OCI-LY1 (cell line): ENCODE data around the gene ZNF735.

ENCODE experiments used
- EZH2 ChIP-seq: fragments of 200-600 bp; sonication (generic), shearing (Covaris generic); IDR thresholded peaks from 2 replicates; pipeline ENCODE4 v1.8.0; 2017; ENCODE audit warnings: borderline replicate concordance, mixed run types, mild to moderate bottlenecking, antibody characterized with exemption, low read length, moderate library complexity, mixed read lengths
- TF ChIP-seq, protein P1 (sequence below): fragments of 200-600 bp; sonication (generic), shearing (Covaris generic); IDR thresholded peaks from 2 replicates; pipeline ENCODE4 v1.5.1; 2017; ENCODE audit warnings: mild to moderate bottlenecking, antibody characterized with exemption, low read length, moderate library complexity, mixed read lengths

DNA sequence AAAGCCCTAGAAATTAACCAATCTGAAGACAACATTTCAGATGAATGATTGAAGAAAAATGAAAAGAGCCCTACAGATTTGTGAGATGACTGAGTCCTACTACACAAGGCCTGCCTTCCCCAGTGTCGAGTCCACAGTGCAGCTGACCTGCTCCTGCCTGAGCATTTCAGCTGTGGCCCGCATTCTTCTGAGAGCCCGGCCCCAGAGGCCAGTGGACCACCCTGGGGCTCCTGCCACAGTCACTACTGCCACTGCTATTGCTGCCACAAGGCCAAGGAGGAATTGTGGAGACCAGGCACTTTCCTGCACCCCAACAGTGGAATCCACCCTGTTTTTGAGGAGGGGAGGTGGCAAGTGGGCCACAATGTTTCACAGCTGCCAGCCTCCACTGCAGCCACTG, 19.6 kb upstream of the ZNF735 start:
- TF ChIP-seq, protein P1, sequence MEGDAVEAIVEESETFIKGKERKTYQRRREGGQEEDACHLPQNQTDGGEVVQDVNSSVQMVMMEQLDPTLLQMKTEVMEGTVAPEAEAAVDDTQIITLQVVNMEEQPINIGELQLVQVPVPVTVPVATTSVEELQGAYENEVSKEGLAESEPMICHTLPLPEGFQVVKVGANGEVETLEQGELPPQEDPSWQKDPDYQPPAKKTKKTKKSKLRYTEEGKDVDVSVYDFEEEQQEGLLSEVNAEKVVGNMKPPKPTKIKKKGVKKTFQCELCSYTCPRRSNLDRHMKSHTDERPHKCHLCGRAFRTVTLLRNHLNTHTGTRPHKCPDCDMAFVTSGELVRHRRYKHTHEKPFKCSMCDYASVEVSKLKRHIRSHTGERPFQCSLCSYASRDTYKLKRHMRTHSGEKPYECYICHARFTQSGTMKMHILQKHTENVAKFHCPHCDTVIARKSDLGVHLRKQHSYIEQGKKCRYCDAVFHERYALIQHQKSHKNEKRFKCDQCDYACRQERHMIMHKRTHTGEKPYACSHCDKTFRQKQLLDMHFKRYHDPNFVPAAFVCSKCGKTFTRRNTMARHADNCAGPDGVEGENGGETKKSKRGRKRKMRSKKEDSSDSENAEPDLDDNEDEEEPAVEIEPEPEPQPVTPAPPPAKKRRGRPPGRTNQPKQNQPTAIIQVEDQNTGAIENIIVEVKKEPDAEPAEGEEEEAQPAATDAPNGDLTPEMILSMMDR = no peak
- no peak for TF ChIP-seq EZH2
